ENCODE data around the gene IL21R. TPM values are rescaled to one million over a fixed set of nuclear protein-coding genes. Genes with fewer than 3 reads are reported as not detected.

The IL21R gene
- total and polyA plus RNA-seq, 10 of the 15 experiments (the other 5 are each of a cell fraction or from before 2014, with no cell fraction given): 5.3 to 138 (median 82.5) TPM

DNA sequence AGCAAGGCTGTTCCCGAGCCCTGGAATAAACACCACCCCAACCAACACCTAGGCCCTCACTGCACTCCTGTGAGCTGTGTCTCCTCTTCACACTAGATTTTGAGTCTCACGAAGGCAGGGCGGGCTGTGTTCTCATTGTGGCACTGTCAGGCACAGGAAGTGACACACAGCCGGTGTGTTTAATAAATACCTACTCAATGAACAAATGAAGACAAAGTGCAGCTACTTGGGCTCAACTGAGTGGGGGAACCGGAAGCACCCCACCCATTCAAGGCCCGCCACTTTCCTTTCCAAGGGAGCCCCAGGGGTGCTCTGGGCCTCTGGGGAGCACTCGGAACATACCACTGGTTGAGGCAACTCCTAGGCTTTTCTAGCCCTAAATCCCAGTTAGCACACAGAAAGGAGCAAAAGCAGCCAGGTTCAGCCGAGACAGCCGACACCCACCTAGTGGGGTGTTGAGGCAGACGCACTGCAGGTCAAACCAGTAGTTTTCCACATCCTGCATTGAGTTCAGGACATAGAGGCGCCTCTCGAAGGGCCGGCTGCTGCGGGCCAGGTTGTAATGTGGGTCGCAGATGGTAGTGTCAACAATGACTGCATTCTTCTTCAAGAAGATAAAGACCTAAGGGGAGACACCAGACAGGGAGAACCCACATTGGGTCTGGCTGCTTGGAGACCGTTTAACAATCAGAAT lies 90.1 kb downstream of the IL21R start (continued):
- TF ChIP-seq STAT3 (IDR thresholded peaks at IDR 0.05; ENCODE audit: low read depth, low read length) (no peak), SUPT20H (IDR thresholded peaks at IDR 0.05; ENCODE audit: borderline replicate concordance, control insufficient read depth, low read depth, low read length) (no peak), HDGF (IDR thresholded peaks at IDR 0.05) (no peak), MYC (IDR thresholded peaks at IDR 0.05; ENCODE audit: insufficient read depth, insufficient read length, insufficient replicate concordance, low read length, severe bottlenecking) (no peak)

DNA sequence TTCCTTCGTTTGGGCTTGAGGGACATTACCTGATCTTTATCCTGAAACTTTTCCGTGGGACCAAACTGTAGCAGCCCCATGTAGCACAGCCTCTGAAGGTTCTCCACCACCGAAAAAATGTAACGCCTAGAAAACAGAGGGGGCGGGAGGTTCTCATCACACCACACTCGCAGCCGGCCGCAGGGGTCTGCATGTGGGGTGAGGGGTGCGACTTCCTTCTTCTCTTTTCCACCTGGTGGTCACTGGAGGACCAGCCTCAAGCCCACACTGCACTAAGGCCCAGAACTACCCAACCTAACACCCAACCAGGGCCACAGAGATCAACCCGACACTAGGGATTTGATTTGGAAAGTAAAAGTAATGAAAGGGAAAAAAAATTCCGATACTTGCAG lies 90.6 kb downstream of the IL21R start:
- Histone ChIP-seq H4K20me1 (ENCODE audit: control insufficient read depth, insufficient read depth) (no peaks in the 10 kb centered on the region), H3K27ac (ENCODE audit: control insufficient read depth, insufficient read depth) (no peak overlapping the region), H3K27me3 (replicated peaks in 1 of 2; ENCODE audit: control insufficient read depth in 2 of 2, insufficient read depth in 2 of 2, low read length in 1 of 2) (no peaks in the 10 kb centered on the region), H3K79me2 (ENCODE audit: control insufficient read depth, insufficient read depth, low read length) (no peaks in the 10 kb centered on the region), H3K4me2 (ENCODE audit: control insufficient read depth, insufficient read depth) (no peak overlapping the region), H3K4me1 (ENCODE audit: control insufficient read depth, insufficient read depth, low read length) (no peaks in the 10 kb centered on the region), H3K4me3 (no peak overlapping the region), H3K36me3 (ENCODE audit: control insufficient read depth in 2 of 2, insufficient read depth in 2 of 2, low read length in 1 of 2) (peaks cover 17 to 19% of the 10 kb centered on the region in 2 experiments; a peak in 3 of 4 replicates), H3K9ac (ENCODE audit: control insufficient read depth, insufficient read depth, low read length) (no peak overlapping the region), H2AFZ (ENCODE audit: control insufficient read depth, low read depth, low read length) (no peak overlapping the region), H3K9me3 (replicated peaks; ENCODE audit: control insufficient read depth, insufficient read depth, low read length) (no peaks in the 10 kb centered on the region)
- WGBS (ENCODE audit: insufficient coverage, insufficient replicate concordance, low lambda C conversion rate, missing lambda C conversion rate): 96% methylated on average over 11 of the region's 11 CpGs
- ChIA-PET POLR2A (no interaction called here), CTCF (no interaction called here), RAD21 (ENCODE audit: unreplicated experiment) (no interaction called here), SMC1A (ENCODE audit: uncharacterized antibody, unreplicated experiment) (no interaction called here)
- no peak for FAIRE-seq
- no peak for ATAC-seq
- no TSS peak for BruUV-seq (replicated peaks)
- no peak for DNase-seq (ENCODE audit: low read depth, low spot score)
- intact Hi-C loops (cut with micrococcal nuclease; ENCODE audit: unreplicated experiment) (no loop called here), in situ Hi-C loops (cut with MboI) (no loop called here)
- TF ChIP-seq CBX3 (IDR thresholded peaks at IDR 0.05; ENCODE audit: borderline replicate concordance, low read depth) (no peak), STAT1 (conservative IDR thresholded peaks at IDR 0.05) (no peak), ZBED1 (IDR thresholded peaks at IDR 0.05; ENCODE audit: borderline replicate concordance) (no peak), PAX8 (IDR thresholded peaks at IDR 0.05) (no peak), ATF7 (IDR thresholded peaks at IDR 0.05; ENCODE audit: low read depth) (no peak), ZSCAN29 (IDR thresholded peaks at IDR 0.05) (no peak), RELA (IDR thresholded peaks at IDR 0.05; ENCODE audit: borderline replicate concordance, partially characterized antibody) (no peak), HDGF (IDR thresholded peaks at IDR 0.05) (no peak)
- TF ChIP-seq, protein P1, sequence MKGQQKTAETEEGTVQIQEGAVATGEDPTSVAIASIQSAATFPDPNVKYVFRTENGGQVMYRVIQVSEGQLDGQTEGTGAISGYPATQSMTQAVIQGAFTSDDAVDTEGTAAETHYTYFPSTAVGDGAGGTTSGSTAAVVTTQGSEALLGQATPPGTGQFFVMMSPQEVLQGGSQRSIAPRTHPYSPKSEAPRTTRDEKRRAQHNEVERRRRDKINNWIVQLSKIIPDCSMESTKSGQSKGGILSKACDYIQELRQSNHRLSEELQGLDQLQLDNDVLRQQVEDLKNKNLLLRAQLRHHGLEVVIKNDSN (IDR thresholded peaks at IDR 0.05; ENCODE audit: borderline replicate concordance, extremely low read length, insufficient read depth, low read depth, low read length): no peak
- TF ChIP-seq, protein P2, sequence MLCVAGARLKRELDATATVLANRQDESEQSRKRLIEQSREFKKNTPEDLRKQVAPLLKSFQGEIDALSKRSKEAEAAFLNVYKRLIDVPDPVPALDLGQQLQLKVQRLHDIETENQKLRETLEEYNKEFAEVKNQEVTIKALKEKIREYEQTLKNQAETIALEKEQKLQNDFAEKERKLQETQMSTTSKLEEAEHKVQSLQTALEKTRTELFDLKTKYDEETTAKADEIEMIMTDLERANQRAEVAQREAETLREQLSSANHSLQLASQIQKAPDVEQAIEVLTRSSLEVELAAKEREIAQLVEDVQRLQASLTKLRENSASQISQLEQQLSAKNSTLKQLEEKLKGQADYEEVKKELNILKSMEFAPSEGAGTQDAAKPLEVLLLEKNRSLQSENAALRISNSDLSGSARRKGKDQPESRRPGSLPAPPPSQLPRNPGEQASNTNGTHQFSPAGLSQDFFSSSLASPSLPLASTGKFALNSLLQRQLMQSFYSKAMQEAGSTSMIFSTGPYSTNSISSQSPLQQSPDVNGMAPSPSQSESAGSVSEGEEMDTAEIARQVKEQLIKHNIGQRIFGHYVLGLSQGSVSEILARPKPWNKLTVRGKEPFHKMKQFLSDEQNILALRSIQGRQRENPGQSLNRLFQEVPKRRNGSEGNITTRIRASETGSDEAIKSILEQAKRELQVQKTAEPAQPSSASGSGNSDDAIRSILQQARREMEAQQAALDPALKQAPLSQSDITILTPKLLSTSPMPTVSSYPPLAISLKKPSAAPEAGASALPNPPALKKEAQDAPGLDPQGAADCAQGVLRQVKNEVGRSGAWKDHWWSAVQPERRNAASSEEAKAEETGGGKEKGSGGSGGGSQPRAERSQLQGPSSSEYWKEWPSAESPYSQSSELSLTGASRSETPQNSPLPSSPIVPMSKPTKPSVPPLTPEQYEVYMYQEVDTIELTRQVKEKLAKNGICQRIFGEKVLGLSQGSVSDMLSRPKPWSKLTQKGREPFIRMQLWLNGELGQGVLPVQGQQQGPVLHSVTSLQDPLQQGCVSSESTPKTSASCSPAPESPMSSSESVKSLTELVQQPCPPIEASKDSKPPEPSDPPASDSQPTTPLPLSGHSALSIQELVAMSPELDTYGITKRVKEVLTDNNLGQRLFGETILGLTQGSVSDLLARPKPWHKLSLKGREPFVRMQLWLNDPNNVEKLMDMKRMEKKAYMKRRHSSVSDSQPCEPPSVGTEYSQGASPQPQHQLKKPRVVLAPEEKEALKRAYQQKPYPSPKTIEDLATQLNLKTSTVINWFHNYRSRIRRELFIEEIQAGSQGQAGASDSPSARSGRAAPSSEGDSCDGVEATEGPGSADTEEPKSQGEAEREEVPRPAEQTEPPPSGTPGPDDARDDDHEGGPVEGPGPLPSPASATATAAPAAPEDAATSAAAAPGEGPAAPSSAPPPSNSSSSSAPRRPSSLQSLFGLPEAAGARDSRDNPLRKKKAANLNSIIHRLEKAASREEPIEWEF (IDR thresholded peaks at IDR 0.05; ENCODE audit: insufficient replicate concordance, low read depth, low read length): no peak
